Endodermal cell (in vitro differentiated cells): ENCODE data around the gene KRT83. TPM values are rescaled to one million over a fixed set of nuclear protein-coding genes. Genes with fewer than 3 reads are reported as not detected.

ENCODE experiments used
- DNase-seq: peaks from one replicate; pipeline ENCODE4 v3.0.0-alpha.2; 2017
- H3K27ac ChIP-seq: 2 replicates; pipeline ENCODE4 v1.5.1; 2013; ENCODE audit warnings: mild to moderate bottlenecking, low read depth, low read length, moderate library complexity
- H3K27me3 ChIP-seq: 2 replicates; pipeline ENCODE4 v1.6.1; 2013; ENCODE audit warnings: mild to moderate bottlenecking, low read length, moderate library complexity; ENCODE audit not compliant: insufficient read depth, control insufficient read depth, poor library complexity, severe bottlenecking
- H3K36me3 ChIP-seq: 2 replicates; pipeline ENCODE4 v1.7.0; 2013; ENCODE audit warnings: mild to moderate bottlenecking, low read length, moderate library complexity; ENCODE audit not compliant: control insufficient read depth, insufficient read depth
- H3K4me1 ChIP-seq: one replicate; pipeline ENCODE4 v1.7.0; 2013; ENCODE audit warnings: low read length; ENCODE audit not compliant: control insufficient read depth, insufficient read depth
- H3K4me3 ChIP-seq: 2 replicates; pipeline ENCODE4 v1.5.1; 2013; ENCODE audit warnings: mild to moderate bottlenecking, low read length, moderate library complexity
- H3K9ac ChIP-seq: 2 replicates; pipeline ENCODE4 v1.6.1; 2013; ENCODE audit warnings: mild to moderate bottlenecking, low read length, moderate library complexity; ENCODE audit not compliant: poor library complexity, severe bottlenecking; ENCODE audit errors: extremely low read depth
- H3K9me3 ChIP-seq: 2 replicates; pipeline ENCODE4 v1.6.1; 2013; ENCODE audit warnings: mild to moderate bottlenecking, low read length, moderate library complexity; ENCODE audit not compliant: control insufficient read depth
- H3K27ac Mint-ChIP-seq: 2 replicates; pipeline ENCODE4 v1.8.0; 2020; ENCODE audit warnings: mixed read lengths
- H3K27me3 Mint-ChIP-seq: 2 replicates; pipeline ENCODE4 v1.8.0; 2021; ENCODE audit warnings: mild to moderate bottlenecking, mixed read lengths; ENCODE audit not compliant: insufficient read depth
- H3K36me3 Mint-ChIP-seq: 2 replicates; pipeline ENCODE4 v1.8.0; 2020; ENCODE audit warnings: low read depth, mixed read lengths
- H3K4me1 Mint-ChIP-seq: 2 replicates; pipeline ENCODE4 v1.8.0; 2020; ENCODE audit warnings: mixed read lengths
- H3K4me3 Mint-ChIP-seq: 2 replicates; pipeline ENCODE4 v1.8.0; 2020; ENCODE audit warnings: mild to moderate bottlenecking, moderate library complexity, mixed read lengths
- H3K9me3 Mint-ChIP-seq: 2 replicates; pipeline ENCODE4 v1.8.0; 2020; ENCODE audit warnings: mild to moderate bottlenecking, mixed read lengths
- whole genome bisulfite sequencing, 2 experiments: methylation state at CpG; one replicate each; pipeline versions ENCODE4 v1.1.5 to v1.1.7; 2013; ENCODE audit warnings: missing lambda C conversion rate in 2 of 2, mixed read lengths in 1 of 2; ENCODE audit not compliant: insufficient coverage in 1 of 2, insufficient read length in 1 of 2; 5-methylcytosine and 5-hydroxymethylcytosine counted together
- total RNA-seq, 2 donors: library from RNA; stranded (reverse); fragmentation: NEBNext Ultra II Directional in 1 of 2; extraction: Animal tissue kit (Norgen Biotek cat#: 25700) in 1 of 2; gene quantifications; 2 replicates in 1 of 2; 3 replicates in 1 of 2; pipeline ENCODE4 v1.2.1, GENCODE V29; 2021
- TF ChIP-seq, protein P1 (sequence below): fragments of 200-600 bp; sonication (generic); conservative IDR thresholded peaks from 2 replicates; pipeline ENCODE4 v1.5.0; 2021; ENCODE audit warnings: antibody characterized with exemption, mild to moderate bottlenecking

Gene KRT83
- total RNA-seq, 2 donors from 2014 or later: not detected

GRCh38 chr12:52284562-52285171 lies 36.5 kb downstream of the KRT83 start:
- Histone ChIP-seq H3K27ac (no peak overlapping the region), H3K4me3 (no peak overlapping the region), H3K36me3 (no peaks in the 10 kb centered on the region), H3K9me3 (no peaks in the 10 kb centered on the region), H3K9ac (no peak overlapping the region), H3K27me3 (no peaks in the 10 kb centered on the region), H3K4me1 (no peaks in the 10 kb centered on the region)
- H3K27ac Mint-ChIP-seq: no peak overlapping the region
- H3K4me3 Mint-ChIP-seq: no peak overlapping the region
- no peaks in the 10 kb centered on the region for H3K9me3 Mint-ChIP-seq
- peaks cover 11% of the 10 kb centered on the region for H3K27me3 Mint-ChIP-seq
- TF ChIP-seq, protein P1, sequence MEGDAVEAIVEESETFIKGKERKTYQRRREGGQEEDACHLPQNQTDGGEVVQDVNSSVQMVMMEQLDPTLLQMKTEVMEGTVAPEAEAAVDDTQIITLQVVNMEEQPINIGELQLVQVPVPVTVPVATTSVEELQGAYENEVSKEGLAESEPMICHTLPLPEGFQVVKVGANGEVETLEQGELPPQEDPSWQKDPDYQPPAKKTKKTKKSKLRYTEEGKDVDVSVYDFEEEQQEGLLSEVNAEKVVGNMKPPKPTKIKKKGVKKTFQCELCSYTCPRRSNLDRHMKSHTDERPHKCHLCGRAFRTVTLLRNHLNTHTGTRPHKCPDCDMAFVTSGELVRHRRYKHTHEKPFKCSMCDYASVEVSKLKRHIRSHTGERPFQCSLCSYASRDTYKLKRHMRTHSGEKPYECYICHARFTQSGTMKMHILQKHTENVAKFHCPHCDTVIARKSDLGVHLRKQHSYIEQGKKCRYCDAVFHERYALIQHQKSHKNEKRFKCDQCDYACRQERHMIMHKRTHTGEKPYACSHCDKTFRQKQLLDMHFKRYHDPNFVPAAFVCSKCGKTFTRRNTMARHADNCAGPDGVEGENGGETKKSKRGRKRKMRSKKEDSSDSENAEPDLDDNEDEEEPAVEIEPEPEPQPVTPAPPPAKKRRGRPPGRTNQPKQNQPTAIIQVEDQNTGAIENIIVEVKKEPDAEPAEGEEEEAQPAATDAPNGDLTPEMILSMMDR: no peak
- WGBS, 2 experiments: 90 to 100% methylated on average over 2 to 4 of the region's 4 CpGs
- DNase-seq: peak; percentile 14
- no peaks in the 10 kb centered on the region for H3K4me1 Mint-ChIP-seq
- no peaks in the 10 kb centered on the region for H3K36me3 Mint-ChIP-seq

- Mint-ChIP-seq H3K9me3 (no peaks in the 10 kb centered on the region), H3K4me1 (peaks cover 5% of the 10 kb centered on the region), H3K4me3 (no peak overlapping the region), H3K27ac (no peak overlapping the region), H3K27me3 (peaks cover 39% of the 10 kb centered on the region), H3K36me3 (no peaks in the 10 kb centered on the region)
- TF ChIP-seq, protein P1: no peak
- H3K4me1 ChIP-seq: no peaks in the 10 kb centered on the region
- 80 to 88% methylated on average over 3 to 4 of the region's 4 CpGs for WGBS, 2 experiments
- no peak overlapping the region for H3K9ac ChIP-seq
- H3K27ac ChIP-seq: no peak overlapping the region
- peaks cover 24% of the 10 kb centered on the region for H3K27me3 ChIP-seq
- H3K9me3 ChIP-seq: no peaks in the 10 kb centered on the region
- no peaks in the 10 kb centered on the region for H3K36me3 ChIP-seq
- peak; percentile 35 for DNase-seq
- no peak overlapping the region for H3K4me3 ChIP-seq
These were observed 40.2 kb downstream of the KRT83 start for GRCh38 chr12:52280796-52281560.

- H3K4me3 Mint-ChIP-seq: no peak overlapping the region
- H3K4me1 Mint-ChIP-seq: peaks cover 5% of the 10 kb centered on the region
- Histone ChIP-seq H3K9ac (no peak overlapping the region), H3K27ac (no peak overlapping the region), H3K4me3 (no peak overlapping the region), H3K4me1 (no peaks in the 10 kb centered on the region), H3K9me3 (no peaks in the 10 kb centered on the region), H3K27me3 (peaks cover 24% of the 10 kb centered on the region), H3K36me3 (no peaks in the 10 kb centered on the region)
- no peaks in the 10 kb centered on the region for H3K36me3 Mint-ChIP-seq
- no peak overlapping the region for H3K27ac Mint-ChIP-seq
- 83 to 88% methylated on average over 3 of the region's 3 CpGs for WGBS, 2 experiments
- TF ChIP-seq, protein P1: no peak
- H3K9me3 Mint-ChIP-seq: no peaks in the 10 kb centered on the region
- peaks cover 39% of the 10 kb centered on the region for H3K27me3 Mint-ChIP-seq
- peak; percentile 38 for DNase-seq
These were observed 40.8 kb downstream of the KRT83 start for GRCh38 chr12:52280319-52280795.
